HepG2 (cell line): Measurements from ENCODE around the gene NCKAP1. TPM values are rescaled to one million over a fixed set of nuclear protein-coding genes. Genes with fewer than 3 reads are reported as not detected.

Source experiments
- ERF ChIP-seq: IDR thresholded peaks from 2 replicates; pipeline ENCODE4 v1.6.1; 2018; ENCODE audit warnings: missing biosample characterization, missing genetic modification reagents
- FIP1L1 ChIP-seq: fragments of 200-400 bp; formaldehyde crosslinking; IDR thresholded peaks from 2 replicates; pipeline ENCODE4 v1.6.1; 2018; ENCODE audit warnings: low read depth, mild to moderate bottlenecking, low read length, moderate library complexity, borderline replicate concordance; ENCODE audit not compliant: insufficient read depth
- HMGXB3 ChIP-seq: sonication (generic); formaldehyde crosslinking; IDR thresholded peaks from 2 replicates; pipeline ENCODE4 v1.4.0; 2020; ENCODE audit warnings: missing genetic modification reagents, borderline replicate concordance
- HNF4A ChIP-seq: sonication (generic); formaldehyde crosslinking; IDR thresholded peaks from 2 replicates; pipeline ENCODE4 v1.4.0; 2020; ENCODE audit warnings: missing genetic modification reagents
- HOMEZ ChIP-seq: IDR thresholded peaks from 2 replicates; pipeline ENCODE4 v1.6.1; 2016; ENCODE audit warnings: low read depth
- JDP2 ChIP-seq: sonication (generic); formaldehyde crosslinking; IDR thresholded peaks from 2 replicates; pipeline ENCODE4 v1.8.1; 2022; ENCODE audit warnings: missing genetic modification reagents, borderline replicate concordance
- KDM4B ChIP-seq: sonication (generic); formaldehyde crosslinking; IDR thresholded peaks from 2 replicates; pipeline ENCODE4 v1.4.0; 2020; ENCODE audit warnings: missing genetic modification reagents
- LCORL ChIP-seq, 2 experiments: fragments of 450-650 bp in 1 of 2; sonication (generic) in 1 of 2; formaldehyde crosslinking in 1 of 2; IDR thresholded peaks; 2 replicates each; pipeline versions ENCODE4 v1.5.0 to v1.6.1; 2017 to 2020; ENCODE audit warnings: antibody characterized with exemption in 1 of 2, missing genetic modification reagents in 1 of 2
- MED8 ChIP-seq: sonication (generic); formaldehyde crosslinking; IDR thresholded peaks from 2 replicates; pipeline ENCODE4 v1.8.1; 2023; ENCODE audit warnings: mild to moderate bottlenecking, missing genetic modification reagents; ENCODE audit not compliant: insufficient replicate concordance
- PHF8 ChIP-seq: sonication (generic); formaldehyde crosslinking; IDR thresholded peaks from 2 replicates; pipeline ENCODE4 v1.5.0; 2020; ENCODE audit warnings: missing genetic modification reagents
- REXO4 ChIP-seq: sonication (generic); formaldehyde crosslinking; IDR thresholded peaks from 2 replicates; pipeline ENCODE4 v1.8.0; 2022; ENCODE audit warnings: missing genetic modification reagents, mild to moderate bottlenecking, borderline replicate concordance
- SKI ChIP-seq: fragments of 450-650 bp; IDR thresholded peaks from one replicate; pipeline ENCODE4 v1.6.1; 2018; ENCODE audit warnings: mild to moderate bottlenecking; ENCODE audit not compliant: partially characterized antibody
- SMARCC2 ChIP-seq: fragments of 450-650 bp; IDR thresholded peaks from 2 replicates; pipeline ENCODE4 v1.6.1; 2017; ENCODE audit warnings: antibody characterized with exemption, mild to moderate bottlenecking
- TEAD2 ChIP-seq: sonication (generic); formaldehyde crosslinking; IDR thresholded peaks from 2 replicates; pipeline ENCODE4 v1.9.0; 2021; ENCODE audit warnings: missing genetic modification reagents
- THAP9 ChIP-seq: sonication (generic); formaldehyde crosslinking; IDR thresholded peaks from 2 replicates; pipeline ENCODE4; 2020; ENCODE audit warnings: missing genetic modification reagents, mild to moderate bottlenecking, borderline replicate concordance
- TSC22D2 ChIP-seq: sonication (generic); formaldehyde crosslinking; IDR thresholded peaks from 2 replicates; pipeline ENCODE4 v1.5.1; 2020; ENCODE audit warnings: missing genetic modification reagents, mild to moderate bottlenecking, borderline replicate concordance
- ZNF138 ChIP-seq: sonication (generic); formaldehyde crosslinking; IDR thresholded peaks from 2 replicates; pipeline ENCODE4 v1.5.0; 2020; ENCODE audit warnings: mild to moderate bottlenecking, low read depth, missing genetic modification reagents
- ZNF263 ChIP-seq: sonication (generic); formaldehyde crosslinking; IDR thresholded peaks from 2 replicates; pipeline ENCODE4 v1.4.0; 2020; ENCODE audit warnings: missing genetic modification reagents
- ZNF557 ChIP-seq: sonication (generic); formaldehyde crosslinking; IDR thresholded peaks from 2 replicates; pipeline ENCODE4 v1.4.0; 2020; ENCODE audit warnings: missing genetic modification reagents
- ZNF564 ChIP-seq: sonication (generic); formaldehyde crosslinking; IDR thresholded peaks from 2 replicates; pipeline ENCODE4 v1.8.1; 2023; ENCODE audit warnings: mild to moderate bottlenecking, missing genetic modification reagents
- ZNF75D ChIP-seq: sonication (generic); formaldehyde crosslinking; IDR thresholded peaks from 2 replicates; pipeline ENCODE4 v1.8.1; 2023; ENCODE audit warnings: missing genetic modification reagents, mild to moderate bottlenecking, borderline replicate concordance
- ZNF766 ChIP-seq: sonication (generic); formaldehyde crosslinking; IDR thresholded peaks from 2 replicates; pipeline ENCODE4 v1.5.0; 2020; ENCODE audit warnings: missing genetic modification reagents, borderline replicate concordance
- ZSCAN29 ChIP-seq: sonication (generic); formaldehyde crosslinking; conservative IDR thresholded peaks from 2 replicates; pipeline ENCODE4 v1.4.0; 2020; ENCODE audit warnings: mild to moderate bottlenecking, missing genetic modification reagents
- polyA plus RNA-seq, 8 experiments: library from polyadenylated mRNA; depleted of rRNA in 3 of 8; stranded (reverse) in 7 of 8; unstranded in 1 of 8; fragments of >200 nt; fragmentation: Illumina TruSeq in 4 of 8; extraction: Trizol in 4 of 8; gene quantifications; 2 replicates each; pipeline versions ENCODE4 v1.2.1 to v1.2.3, GENCODE V29; 2011 to 2016; ENCODE audit warnings: low read depth in 4 of 8, missing spikeins in 1 of 8, mixed read lengths in 1 of 8; ENCODE audit not compliant: insufficient read depth in 1 of 8
- total RNA-seq, 5 experiments: library from RNA; depleted of rRNA; stranded (reverse); fragments of >200 nt; fragmentation: Illumina TruSeq; extraction: Trizol; gene quantifications; 2 replicates each; pipeline ENCODE4 v1.2.3, GENCODE V29; 2016; ENCODE audit warnings: low read depth in 1 of 5

The NCKAP1 gene
- total and polyA plus RNA-seq, 2 of the 13 experiments (the other 11 are each of a cell fraction or from before 2014, with no cell fraction given) = 72.1 to 96.3 TPM

- TF ChIP-seq HMGXB3 (CRISPR knock-in tag) (no peak), FIP1L1 (no peak), THAP9 (CRISPR knock-in tag) (no peak), ZNF557 (CRISPR knock-in tag) (no peak), SMARCC2 (no peak), ZNF138 (CRISPR knock-in tag) (no peak), HOMEZ (CRISPR knock-in tag) (0 out of 2 replicates have a peak, but pooled peaks have one; percentile 9), JDP2 (CRISPR knock-in tag) (no peak), ERF (no peak), ZNF766 (no peak), ZNF75D (no peak), ZNF263 (CRISPR knock-in tag) (no peak), LCORL (IDR thresholded peaks at IDR 0.05) (no peak), LCORL (CRISPR knock-in tag; IDR thresholded peaks at IDR 0.05) (no peak), PHF8 (no peak), TEAD2 (CRISPR knock-in tag) (no peak), MED8 (CRISPR knock-in tag) (no peak), ZSCAN29 (CRISPR knock-in tag) (no peak), SKI (no peak), HNF4A (no peak), REXO4 (CRISPR knock-in tag) (no peak), TSC22D2 (CRISPR knock-in tag) (no peak), KDM4B (CRISPR knock-in tag) (no peak), ZNF564 (CRISPR knock-in tag) (0 out of 2 replicates have a peak, but pooled peaks have one; percentile 24)
These were observed 41.0 kb upstream of the NCKAP1 start (continued) for GRCh38 chr2:183079139-183079775.
